HG03565 (cell line): ENCODE results near the gene GRID2IP.
"Not testable (repeated sequence)": the region's sequence is repeated elsewhere in the genome, so short reads cannot be mapped to it uniquely, and the experiment has no call there.

Experiments
- ATAC-seq: cut with Tn5 transposase; IDR thresholded peaks from one replicate; pipeline ENCODE4 v1.9.1; 2021; ENCODE audit warnings: mild to moderate bottlenecking, moderate library complexity; ENCODE audit not compliant: unreplicated experiment

GRID2IP gene

GRCh38 chr7:6495597-6496262, 55.5 kb downstream of the GRID2IP start:
- ATAC-seq = no peak

GRCh38 chr7:6494365-6494764, 56.9 kb downstream of the GRID2IP start:
- ATAC-seq = no peak

GRCh38 chr7:6491194-6491593, 60.1 kb downstream of the GRID2IP start:
- ATAC-seq = no peak

GRCh38 chr7:6489612-6490011, 61.6 kb downstream of the GRID2IP start:
- ATAC-seq = no peak

- ATAC-seq = no peak
These were observed 64.1 kb downstream of the GRID2IP start for GRCh38 chr7:6487184-6487545.

- ATAC-seq = no peak
These were observed 64.7 kb downstream of the GRID2IP start for GRCh38 chr7:6486438-6487183.

- ATAC-seq = no peak
These were observed 68.5 kb downstream of the GRID2IP start for GRCh38 chr7:6482743-6483119.

- ATAC-seq = no peak
These were observed 69.0 kb downstream of the GRID2IP start for GRCh38 chr7:6482307-6482706.

- no peak for ATAC-seq
These were observed 69.8 kb downstream of the GRID2IP start for GRCh38 chr7:6481445-6481844.

- ATAC-seq = no peak
These were observed 71.0 kb downstream of the GRID2IP start for GRCh38 chr7:6480323-6480660.

- no peak for ATAC-seq
These were observed 72.2 kb downstream of the GRID2IP start for GRCh38 chr7:6479067-6479466.

- ATAC-seq = no peak
These were observed 73.1 kb downstream of the GRID2IP start for GRCh38 chr7:6478186-6478585.

GRCh38 chr7:6477318-6477660, 74.0 kb downstream of the GRID2IP start:
- no peak for ATAC-seq

GRCh38 chr7:6476596-6477317, 74.5 kb downstream of the GRID2IP start:
- ATAC-seq = no peak

GRCh38 chr7:6475433-6476186, 75.7 kb downstream of the GRID2IP start:
- ATAC-seq = no peak

GRCh38 chr7:6465862-6466261, 85.4 kb downstream of the GRID2IP start:
- ATAC-seq = no peak

GRCh38 chr7:6463609-6464008, 87.7 kb downstream of the GRID2IP start:
- not testable (repeated sequence) for ATAC-seq

GRCh38 chr7:6461946-6462550, 89.2 kb downstream of the GRID2IP start:
- no peak for ATAC-seq

GRCh38 chr7:6460990-6461584, 90.2 kb downstream of the GRID2IP start:
- ATAC-seq = no peak

GRCh38 chr7:6460303-6460702, 91.0 kb downstream of the GRID2IP start:
- no peak for ATAC-seq

- ATAC-seq = not testable (repeated sequence)
These were observed 92.6 kb downstream of the GRID2IP start for GRCh38 chr7:6458676-6459075.
